Aorta (tissue), 5 donors: ENCODE measurements around the gene IFNG. TPM values are rescaled to one million over a fixed set of nuclear protein-coding genes. Genes with fewer than 3 reads are reported as not detected.

ENCODE experiments used
- ATAC-seq: fragments of 200-7000 bp; cut with Tn5 transposase; one replicate; pipeline ENCODE4 v1.9.1; 2022; ENCODE audit warnings: moderate library complexity; ENCODE audit not compliant: low FRiP score
- DNase-seq, 2 donors: peaks; one replicate each; pipeline ENCODE4 v3.0.0-alpha.2; 2020
- H3K27ac ChIP-seq, 2 donors: one replicate each; pipeline ENCODE4 v1.5.1; 2013; ENCODE audit warnings: low read length in 2 of 2, mild to moderate bottlenecking in 2 of 2, moderate library complexity in 2 of 2, control low read depth in 1 of 2, inconsistent platforms in 1 of 2, low read depth in 1 of 2
- H3K27me3 ChIP-seq, 2 donors: one replicate each; pipeline ENCODE4 v1.6.1; 2013; ENCODE audit warnings: control low read depth in 1 of 2, low read length in 1 of 2, mild to moderate bottlenecking in 1 of 2, moderate library complexity in 1 of 2; ENCODE audit not compliant: insufficient read depth in 2 of 2, control insufficient read depth in 1 of 2
- H3K36me3 ChIP-seq, 2 donors: one replicate each; pipeline ENCODE4 v1.6.1; 2013; ENCODE audit warnings: control low read depth in 1 of 2, low read length in 1 of 2, mild to moderate bottlenecking in 1 of 2; ENCODE audit not compliant: insufficient read depth in 2 of 2, control insufficient read depth in 1 of 2
- H3K4me1 ChIP-seq, 2 donors: one replicate each; pipeline ENCODE4 v1.6.1; 2013; ENCODE audit warnings: low read length in 2 of 2, control low read depth in 1 of 2, mild to moderate bottlenecking in 1 of 2, moderate library complexity in 1 of 2; ENCODE audit not compliant: insufficient read depth in 2 of 2, control insufficient read depth in 1 of 2
- H3K4me3 ChIP-seq, 2 donors: one replicate each; pipeline ENCODE4 v1.5.1; 2013; ENCODE audit warnings: low read length in 2 of 2, control low read depth in 1 of 2, mild to moderate bottlenecking in 1 of 2
- H3K9me3 ChIP-seq: one replicate; pipeline ENCODE4 v1.6.1; 2013; ENCODE audit warnings: mild to moderate bottlenecking, low read length; ENCODE audit not compliant: control insufficient read depth
- WGBS, 2 donors: extraction: QIAGEN DNeasy Blood & Tissue Kit; methylation state at CpG; one replicate each; pipeline ENCODE4 v1.1.7; 2013; 5-methylcytosine and 5-hydroxymethylcytosine counted together
- intact Hi-C, 2 donors: fragments of 100-400 bp; cut with DNase I; formaldehyde crosslinking; loops; one replicate each; pipeline versions ENCODE4 v1.14.2 to v1.15.0; 2022
- polyA plus RNA-seq, 2 donors: library from polyadenylated mRNA; stranded (reverse); fragments of 200-250 nt; gene quantifications; one replicate each; pipeline ENCODE4 v1.2.3, GENCODE V29; 2013
- total RNA-seq, 2 donors: library from RNA; stranded (reverse); fragmentation: NEBNext Ultra II Directional; extraction: Animal tissue kit (Norgen Biotek cat#: 25700); gene quantifications; one replicate each; pipeline ENCODE4 v1.2.1, GENCODE V29; 2021
- donor health status: healthy with polysubstance abuse.
- donor health status: Bipolar disorder and iron deficiency.
- donor health status: DM: no; HTN: no; CAD: no.
- donor health status: DM: no; HTN: no; CAD: no.
- donor health status: DM: yes; HTN: yes; CAD: no.

The IFNG gene
- total and polyA plus RNA-seq, 4 donors, result not detected

GRCh38 chr12:68154779-68155178 lies 4.8 kb downstream of the IFNG start:
- no peak overlapping the region for H3K4me3 ChIP-seq
- ATAC-seq, result no peak
- WGBS, 2 donors, result 31 to 35% methylated on average over 1 of the region's 1 CpG

GRCh38 chr12:68148261-68148951 lies 11.1 kb downstream of the IFNG start:
- DNase-seq (no peak), ATAC-seq (no peak)
- Histone ChIP-seq H3K36me3 (no peaks in the 10 kb centered on the region), H3K9me3 (peaks cover 1% of the 10 kb centered on the region), H3K4me3 (no peak overlapping the region), H3K4me1 (no peaks in the 10 kb centered on the region), H3K27me3 (no peaks in the 10 kb centered on the region), H3K27ac (no peak overlapping the region)
- intact Hi-C loops, result no loop called here
- WGBS, 2 donors, result 82 to 84% methylated on average over 7 of the region's 7 CpGs

More at GRCh38 chr12:68154779-68155178, 4.8 kb downstream of the IFNG start:
- Histone ChIP-seq H3K4me1 (no peaks in the 10 kb centered on the region), H3K9me3 (no peaks in the 10 kb centered on the region), H3K27me3 (no peaks in the 10 kb centered on the region), H3K36me3 (no peaks in the 10 kb centered on the region), H3K27ac (no peak overlapping the region)
- no peak for DNase-seq
- intact Hi-C loops, result no loop called here

GRCh38 chr12:68140556-68140955 lies 19.0 kb downstream of the IFNG start:
- DNase-seq (no peak), ATAC-seq (no peak)
- Histone ChIP-seq H3K27me3 (no peaks in the 10 kb centered on the region), H3K4me1 (no peaks in the 10 kb centered on the region), H3K4me3 (no peak overlapping the region), H3K9me3 (no peaks in the 10 kb centered on the region), H3K27ac (no peak overlapping the region), H3K36me3 (no peaks in the 10 kb centered on the region)
- intact Hi-C loops, result no loop called here

- Histone ChIP-seq H3K4me3 (no peak overlapping the region), H3K4me1 (no peaks in the 10 kb centered on the region), H3K9me3 (no peaks in the 10 kb centered on the region), H3K27ac (no peak overlapping the region), H3K27me3 (no peaks in the 10 kb centered on the region), H3K36me3 (no peaks in the 10 kb centered on the region)
- WGBS, 2 donors, result 67 to 86% methylated on average over 1 of the region's 1 CpG
- DNase-seq (no peak), ATAC-seq (no peak)
- intact Hi-C loops, result no loop called here
These were observed 19.6 kb downstream of the IFNG start for GRCh38 chr12:68139941-68140340.

GRCh38 chr12:68139001-68139400 lies 20.5 kb downstream of the IFNG start:
- Histone ChIP-seq H3K27ac (no peak overlapping the region), H3K4me1 (no peaks in the 10 kb centered on the region), H3K36me3 (no peaks in the 10 kb centered on the region), H3K4me3 (no peak overlapping the region), H3K9me3 (no peaks in the 10 kb centered on the region), H3K27me3 (no peaks in the 10 kb centered on the region)
- DNase-seq (no peak), ATAC-seq (no peak)
- intact Hi-C loops, result no loop called here
- 75 to 76% methylated on average over 1 of the region's 1 CpG for WGBS, 2 donors

- DNase-seq (no peak), ATAC-seq (no peak)
- H3K4me1 ChIP-seq, result no peaks in the 10 kb centered on the region
- H3K27me3 ChIP-seq, result no peaks in the 10 kb centered on the region
- no peaks in the 10 kb centered on the region for H3K36me3 ChIP-seq
- peaks cover 2% of the 10 kb centered on the region for H3K9me3 ChIP-seq
- no peak overlapping the region for H3K4me3 ChIP-seq
- no peak overlapping the region for H3K27ac ChIP-seq
- intact Hi-C loops, result no loop called here
- 90 to 96% methylated on average over 2 of the region's 2 CpGs for WGBS, 2 donors
These were observed 21.1 kb downstream of the IFNG start for GRCh38 chr12:68138480-68138879.

- intact Hi-C loops, result no loop called here
- no peak for ATAC-seq
- H3K27ac ChIP-seq, result no peak overlapping the region
- H3K36me3 ChIP-seq, result no peaks in the 10 kb centered on the region
- no peaks in the 10 kb centered on the region for H3K4me1 ChIP-seq
- WGBS, 2 donors, result 57 to 59% methylated on average over 3 of the region's 3 CpGs
- H3K27me3 ChIP-seq, result no peaks in the 10 kb centered on the region
- no peak for DNase-seq
- peaks cover 2% of the 10 kb centered on the region for H3K9me3 ChIP-seq
- H3K4me3 ChIP-seq, result no peak overlapping the region
These were observed 22.2 kb downstream of the IFNG start for GRCh38 chr12:68137335-68137830.

GRCh38 chr12:68135520-68135919 lies 24.0 kb downstream of the IFNG start:
- Histone ChIP-seq H3K27me3 (no peaks in the 10 kb centered on the region), H3K9me3 (peaks cover 2% of the 10 kb centered on the region), H3K27ac (no peak overlapping the region), H3K4me1 (no peaks in the 10 kb centered on the region), H3K36me3 (no peaks in the 10 kb centered on the region), H3K4me3 (no peak overlapping the region)
- ATAC-seq (no peak), DNase-seq (no peak)
- 82% methylated on average over 3 of the region's 3 CpGs for WGBS, 2 donors
- intact Hi-C loops, result no loop called here

GRCh38 chr12:68131867-68132414 lies 27.6 kb downstream of the IFNG start:
- Histone ChIP-seq H3K27ac (no peak overlapping the region), H3K4me3 (no peak overlapping the region), H3K4me1 (no peaks in the 10 kb centered on the region), H3K36me3 (no peaks in the 10 kb centered on the region), H3K27me3 (no peaks in the 10 kb centered on the region), H3K9me3 (peaks cover 2% of the 10 kb centered on the region)
- ATAC-seq (no peak), DNase-seq (no peak)
- WGBS, 2 donors, result 67 to 88% methylated on average over 5 of the region's 5 CpGs
- intact Hi-C loops, result no loop called here
